Testis (tissue), 3 donors: Measurements from ENCODE around the gene NET1. TPM values are rescaled to one million over a fixed set of nuclear protein-coding genes. Genes with fewer than 3 reads are reported as not detected.
"Not testable (repeated sequence)": the region's sequence is repeated elsewhere in the genome, so short reads cannot be mapped to it uniquely, and the experiment has no call there.

Source experiments
- DNase-seq: peaks from one replicate; pipeline ENCODE4 v3.0.0-alpha.2; 2019
- H3K27ac ChIP-seq, 2 donors: fragments of 200-600 bp; sonication (generic); one replicate each; pipeline ENCODE4 v1.5.1; 2019
- H3K27me3 ChIP-seq: fragments of 200-600 bp; sonication (generic); one replicate; pipeline ENCODE4 v1.5.1; 2019
- H3K36me3 ChIP-seq: fragments of 200-600 bp; sonication (generic); one replicate; pipeline ENCODE4 v1.5.1; 2017; ENCODE audit warnings: low read depth; ENCODE audit errors: missing control alignments
- H3K4me1 ChIP-seq: fragments of 200-600 bp; sonication (generic); one replicate; pipeline ENCODE4 v1.5.1; 2019
- H3K4me3 ChIP-seq, 2 donors: fragments of 200-600 bp; sonication (generic); one replicate each; pipeline ENCODE4 v1.5.1; 2017 to 2019
- H3K9me3 ChIP-seq: fragments of 200-600 bp; sonication (generic); one replicate; pipeline ENCODE4 v1.5.1; 2017
- POLR2A ChIP-seq: fragments of 450-650 bp; IDR thresholded peaks from one replicate; pipeline ENCODE4 v1.6.1; 2017; ENCODE audit warnings: antibody characterized with exemption, mild to moderate bottlenecking, moderate library complexity
- WGBS, 2 donors: methylation state at CpG; one replicate each; pipeline ENCODE4 v1.1.5; 2018; 5-methylcytosine and 5-hydroxymethylcytosine counted together
- intact Hi-C: fragments of 100-400 bp; cut with DNase I; formaldehyde crosslinking; loops from one replicate; pipeline ENCODE4 v1.15.1; 2023; ENCODE audit warnings: low total_unique reads
- polyA plus RNA-seq: library from polyadenylated mRNA; stranded (reverse); fragments of 350-450 nt; fragmentation: Illumina TruSeq; extraction: RNeasy Lipid Tissue Mini Kit (QIAGEN cat#74804); gene quantifications from one replicate; pipeline ENCODE4 v1.2.3, GENCODE V29; 2014; ENCODE audit warnings: low read depth, low replicate concordance; ENCODE audit not compliant: insufficient read depth
- total RNA-seq, 2 donors: library from RNA; depleted of rRNA; stranded (reverse); fragments of >200 nt; gene quantifications; one replicate each; pipeline ENCODE4 v1.2.3, GENCODE V29; 2016
- TF ChIP-seq, protein P1 (sequence below), 3 experiments: fragments of 450-650 bp in 2 of 3; fragments of 200-600 bp in 1 of 3; sonication (generic) in 1 of 3; IDR thresholded peaks; one replicate each; pipeline ENCODE4 v1.5.1; 2016 to 2019; ENCODE audit warnings: antibody characterized with exemption in 3 of 3, mild to moderate bottlenecking in 2 of 3, moderate library complexity in 1 of 3

Gene NET1
- total and polyA plus RNA-seq, 3 donors from 2014 or later: 29.7 to 40.7 (median 39.9) TPM

DNA sequence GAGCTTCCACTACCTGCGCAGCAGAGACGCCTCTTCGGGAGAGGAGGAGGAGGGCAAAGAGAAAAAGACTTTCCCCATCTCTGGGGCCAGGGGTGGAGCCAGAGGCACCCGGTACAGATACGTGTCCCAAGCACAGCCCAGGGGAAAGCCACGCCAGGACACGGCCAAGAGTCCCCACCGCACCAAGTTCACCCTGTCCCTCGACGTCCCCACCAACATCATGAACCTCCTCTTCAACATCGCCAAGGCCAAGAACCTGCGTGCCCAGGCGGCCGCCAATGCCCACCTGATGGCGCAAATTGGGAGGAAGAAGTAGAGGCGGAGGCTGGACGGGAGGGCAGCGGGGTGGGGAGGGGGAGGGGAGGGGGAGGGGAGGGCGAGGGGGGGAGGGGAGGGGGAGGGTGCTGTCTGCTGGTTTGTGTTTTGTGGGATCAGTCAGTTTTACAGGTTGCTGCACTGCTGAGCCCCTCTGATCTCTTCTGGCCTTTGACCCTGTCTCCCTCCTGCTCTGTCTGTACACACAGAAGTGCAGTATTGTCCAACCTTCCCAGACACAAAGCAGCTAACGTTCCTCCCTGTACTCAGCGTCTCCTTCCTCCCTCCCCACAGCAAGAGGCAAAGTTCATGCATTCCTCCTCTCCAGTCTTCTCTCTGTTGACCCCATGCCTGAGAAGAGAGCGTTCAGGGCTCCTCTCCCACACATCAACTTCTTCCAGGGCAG lies 38.3 kb upstream of the NET1 start:
- H3K9me3 ChIP-seq: no peaks in the 10 kb centered on the region

DNA sequence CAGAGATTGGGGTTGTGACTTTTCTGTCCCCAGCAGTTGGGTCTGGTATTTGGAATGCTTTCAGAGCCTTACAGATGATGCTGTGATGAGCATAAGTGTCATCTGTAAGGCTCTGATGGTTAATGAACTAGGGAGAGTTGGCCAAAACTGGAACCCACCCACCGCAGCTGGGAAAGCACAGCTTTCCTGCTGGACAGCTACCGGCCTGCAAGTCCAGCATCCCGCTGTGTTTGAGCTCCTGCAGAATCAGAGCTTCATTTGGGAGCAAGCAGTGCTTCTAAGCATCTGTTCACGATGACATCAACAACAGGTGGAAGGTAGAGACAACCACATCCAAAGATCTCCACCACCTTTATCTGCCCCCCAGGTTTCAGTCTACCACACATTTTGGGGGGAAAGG lies 35.9 kb upstream of the NET1 start:
- H3K4me3 ChIP-seq: no peak overlapping the region
- no peak overlapping the region for H3K27ac ChIP-seq
- TF ChIP-seq, protein P1, sequence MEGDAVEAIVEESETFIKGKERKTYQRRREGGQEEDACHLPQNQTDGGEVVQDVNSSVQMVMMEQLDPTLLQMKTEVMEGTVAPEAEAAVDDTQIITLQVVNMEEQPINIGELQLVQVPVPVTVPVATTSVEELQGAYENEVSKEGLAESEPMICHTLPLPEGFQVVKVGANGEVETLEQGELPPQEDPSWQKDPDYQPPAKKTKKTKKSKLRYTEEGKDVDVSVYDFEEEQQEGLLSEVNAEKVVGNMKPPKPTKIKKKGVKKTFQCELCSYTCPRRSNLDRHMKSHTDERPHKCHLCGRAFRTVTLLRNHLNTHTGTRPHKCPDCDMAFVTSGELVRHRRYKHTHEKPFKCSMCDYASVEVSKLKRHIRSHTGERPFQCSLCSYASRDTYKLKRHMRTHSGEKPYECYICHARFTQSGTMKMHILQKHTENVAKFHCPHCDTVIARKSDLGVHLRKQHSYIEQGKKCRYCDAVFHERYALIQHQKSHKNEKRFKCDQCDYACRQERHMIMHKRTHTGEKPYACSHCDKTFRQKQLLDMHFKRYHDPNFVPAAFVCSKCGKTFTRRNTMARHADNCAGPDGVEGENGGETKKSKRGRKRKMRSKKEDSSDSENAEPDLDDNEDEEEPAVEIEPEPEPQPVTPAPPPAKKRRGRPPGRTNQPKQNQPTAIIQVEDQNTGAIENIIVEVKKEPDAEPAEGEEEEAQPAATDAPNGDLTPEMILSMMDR (IDR thresholded peaks at IDR 0.05): no peak
- no peak for TF ChIP-seq POLR2A
- H3K36me3 ChIP-seq: no peaks in the 10 kb centered on the region
- DNase-seq: no peak
- no peaks in the 10 kb centered on the region for H3K4me1 ChIP-seq
- intact Hi-C loops: no loop called here
- WGBS, 2 donors: 57 to 88% methylated on average over 1 to 4 of the region's 4 CpGs
- no peaks in the 10 kb centered on the region for H3K27me3 ChIP-seq
- H3K9me3 ChIP-seq: no peaks in the 10 kb centered on the region

More for the DNA sequence above, 38.3 kb upstream of the NET1 start:
- Histone ChIP-seq H3K4me1 (no peaks in the 10 kb centered on the region), H3K27me3 (no peaks in the 10 kb centered on the region), H3K4me3 (no peak overlapping the region), H3K27ac (no peak overlapping the region), H3K36me3 (no peaks in the 10 kb centered on the region)
- WGBS, 2 donors: 83 to 88% methylated on average over 20 to 21 of the region's 22 CpGs
- no peak for DNase-seq
- TF ChIP-seq, protein P1 (IDR thresholded peaks at IDR 0.05): no peak
- no peak for TF ChIP-seq POLR2A
- intact Hi-C loops: no loop called here

DNA sequence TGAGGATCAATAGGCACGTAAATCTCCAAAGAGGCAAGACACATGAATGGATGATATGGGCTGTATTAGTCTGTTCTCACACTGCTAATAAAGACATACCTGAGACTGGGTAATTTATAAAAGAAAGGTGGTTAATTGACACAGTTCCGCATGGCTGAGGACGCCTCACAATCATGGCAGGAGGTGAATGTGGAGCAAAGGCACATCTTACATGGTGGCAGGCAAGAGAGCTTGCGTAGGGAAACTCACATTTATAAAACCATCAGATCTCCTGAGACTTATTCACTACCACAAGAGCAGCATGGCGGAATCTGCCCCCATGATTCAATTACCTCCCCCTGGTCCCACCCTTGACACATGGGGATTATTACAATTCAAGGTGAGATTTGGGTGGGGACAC lies 33.2 kb upstream of the NET1 start:
- H3K9me3 ChIP-seq: not testable (repeated sequence)

DNA sequence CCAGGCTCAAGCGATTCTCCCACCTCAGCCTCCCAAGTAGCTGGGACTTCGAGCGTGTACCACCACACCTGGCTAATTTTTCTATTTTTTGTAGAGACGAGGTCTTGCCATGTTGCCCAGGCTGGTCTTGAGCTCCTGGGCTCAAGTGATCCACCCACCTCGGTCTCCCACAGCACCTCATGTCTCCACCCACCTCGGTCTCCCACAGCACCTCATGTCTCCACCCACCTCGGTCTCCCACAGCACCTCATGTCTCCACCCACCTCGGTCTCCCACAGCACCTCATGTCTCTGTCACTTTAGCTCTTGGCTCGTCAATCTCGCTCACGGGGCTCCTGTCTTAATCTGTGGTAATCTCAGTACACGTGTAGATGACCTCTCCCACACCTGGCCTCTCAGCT lies 32.0 kb upstream of the NET1 start:
- intact Hi-C loops, H3K27me3 ChIP-seq: not testable (repeated sequence)
- WGBS, 2 donors: 85 to 88% methylated on average over 12 of the region's 12 CpGs

More for the DNA sequence above, 33.2 kb upstream of the NET1 start:
- intact Hi-C loops, H3K4me1 ChIP-seq, H3K4me3 ChIP-seq, DNase-seq, H3K36me3 ChIP-seq, H3K27me3 ChIP-seq, H3K27ac ChIP-seq: not testable (repeated sequence)
- 95% methylated on average over 5 of the region's 5 CpGs for WGBS, 2 donors

DNA sequence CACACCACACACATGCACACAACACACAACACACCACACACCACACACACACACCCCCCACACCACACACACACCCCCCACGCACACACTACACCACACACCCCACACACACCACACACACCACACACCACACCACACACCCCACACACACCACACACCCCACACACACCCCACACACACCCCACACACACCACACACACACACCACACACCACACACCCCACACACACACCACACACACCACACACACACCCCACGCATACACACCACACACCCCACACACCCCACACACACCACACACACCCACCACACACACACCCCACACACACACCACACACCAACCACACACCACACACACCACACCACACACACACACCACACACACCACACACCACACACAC lies 31.2 kb upstream of the NET1 start:
- intact Hi-C loops: no loop called here
- H3K27ac ChIP-seq: no peak overlapping the region
- TF ChIP-seq, protein P1 (IDR thresholded peaks at IDR 0.05): no peak
- TF ChIP-seq POLR2A: no peak
- H3K27me3 ChIP-seq: no peaks in the 10 kb centered on the region
- H3K4me3 ChIP-seq: no peak overlapping the region
- no peaks in the 10 kb centered on the region for H3K9me3 ChIP-seq
- H3K36me3 ChIP-seq: no peaks in the 10 kb centered on the region
- 77 to 100% methylated on average over 1 to 2 of the region's 2 CpGs for WGBS, 2 donors
- DNase-seq: no peak
- no peaks in the 10 kb centered on the region for H3K4me1 ChIP-seq

More for the DNA sequence above, 32.0 kb upstream of the NET1 start:
- not testable (repeated sequence) for H3K4me1 ChIP-seq, H3K27ac ChIP-seq, H3K36me3 ChIP-seq, DNase-seq, H3K9me3 ChIP-seq, H3K4me3 ChIP-seq

DNA sequence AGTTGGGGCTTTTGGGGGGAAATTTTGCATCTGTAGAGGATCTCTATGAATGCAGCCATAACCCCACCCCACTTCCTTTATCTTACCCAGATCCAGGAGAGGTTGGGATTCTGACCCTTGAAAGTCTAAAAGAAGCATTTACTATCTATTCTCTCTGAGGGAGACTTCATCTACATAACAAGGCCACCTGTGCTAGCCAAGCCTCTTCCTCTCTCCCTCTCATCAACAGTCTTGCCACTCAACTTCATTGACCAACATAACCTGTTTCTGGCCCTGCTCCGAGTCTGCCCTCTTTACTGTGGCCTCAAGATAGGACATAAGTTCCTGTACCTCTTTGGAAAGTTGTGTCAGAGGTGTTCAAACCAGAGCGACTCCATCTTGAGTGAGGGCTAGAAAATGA lies 27.1 kb upstream of the NET1 start:
- TF ChIP-seq, protein P1 (IDR thresholded peaks at IDR 0.05): no peak
- TF ChIP-seq POLR2A: no peak
- DNase-seq: no peak
- Histone ChIP-seq H3K4me3 (no peak overlapping the region), H3K4me1 (no peaks in the 10 kb centered on the region), H3K27me3 (no peaks in the 10 kb centered on the region), H3K27ac (no peak overlapping the region), H3K9me3 (no peaks in the 10 kb centered on the region), H3K36me3 (no peaks in the 10 kb centered on the region)
- intact Hi-C loops: no loop called here
- WGBS, 2 donors: 87 to 94% methylated on average over 2 of the region's 2 CpGs
